Urinary bladder (tissue), 4 donors: ENCODE measurements around the gene CIDEA. TPM values are rescaled to one million over a fixed set of nuclear protein-coding genes. Genes with fewer than 3 reads are reported as not detected.

ENCODE experiments used
- DNase-seq: peaks from one replicate; pipeline ENCODE4 v3.0.0-alpha.2; 2015; ENCODE audit errors: extremely low spot score
- H3K27ac ChIP-seq: one replicate; pipeline ENCODE4 v1.5.1; 2013; ENCODE audit warnings: low read depth, mild to moderate bottlenecking, moderate library complexity
- H3K36me3 ChIP-seq: one replicate; pipeline ENCODE4 v1.6.1; 2013; ENCODE audit warnings: mild to moderate bottlenecking, moderate library complexity; ENCODE audit not compliant: insufficient read depth
- H3K4me1 ChIP-seq: one replicate; pipeline ENCODE4 v1.6.1; 2013; ENCODE audit warnings: mild to moderate bottlenecking, moderate library complexity; ENCODE audit not compliant: insufficient read depth
- H3K4me3 ChIP-seq: one replicate; pipeline ENCODE4 v1.5.1; 2013; ENCODE audit warnings: low read depth, low read length
- WGBS: extraction: QIAGEN DNeasy Blood & Tissue Kit; methylation state at CpG from one replicate; pipeline ENCODE4 v1.1.7; 2013; 5-methylcytosine and 5-hydroxymethylcytosine counted together
- polyA plus RNA-seq: library from polyadenylated mRNA; stranded (reverse); fragments of 200-250 nt; gene quantifications from one replicate; pipeline ENCODE4 v1.2.3, GENCODE V29; 2013
- total RNA-seq: library from RNA; depleted of rRNA; stranded (reverse); fragments of >200 nt; gene quantifications from one replicate; pipeline ENCODE4 v1.2.3, GENCODE V29; 2014
- donor health status: healthy with polysubstance abuse.
- donor health status: healthy.

CIDEA gene
- total and polyA plus RNA-seq, 2 donors = 0.48 to 2.2 TPM

GRCh38 chr18:12305211-12305610 is 51.0 kb downstream of the CIDEA start:
- no peak overlapping the region for H3K4me3 ChIP-seq

GRCh38 chr18:12305930-12306629 is 51.9 kb downstream of the CIDEA start:
- Histone ChIP-seq H3K36me3 (no peaks in the 10 kb centered on the region), H3K27ac (no peak overlapping the region), H3K4me1 (peaks cover 5% of the 10 kb centered on the region), H3K4me3 (no peak overlapping the region)
- no peak for DNase-seq
- 55% methylated on average over 25 of the region's 25 CpGs for WGBS

More at GRCh38 chr18:12305211-12305610, 51.0 kb downstream of the CIDEA start:
- 81% methylated on average over 12 of the region's 12 CpGs for WGBS
- no peaks in the 10 kb centered on the region for H3K36me3 ChIP-seq
- no peak overlapping the region for H3K27ac ChIP-seq
- H3K4me1 ChIP-seq = peaks cover 3% of the 10 kb centered on the region
- no peak for DNase-seq

- Histone ChIP-seq H3K4me3 (peak overlapping the region; percentile 55), H3K27ac (peak overlapping the region; percentile 85), H3K36me3 (no peaks in the 10 kb centered on the region), H3K4me1 (peaks cover 5% of the 10 kb centered on the region)
- no peak for DNase-seq
- WGBS = 12% methylated on average over 39 of the region's 39 CpGs
Measured at GRCh38 chr18:12306752-12307700, 52.9 kb downstream of the CIDEA start.

GRCh38 chr18:12307701-12308385 is 53.7 kb downstream of the CIDEA start, which contains the start of gene TUBB6:
Gene TUBB6, plus strand, starts transcription at chr18:12308241. Its CDS starts 52 bp downstream, at chr18:12308293.
- Histone ChIP-seq H3K4me1 (peaks cover 5% of the 10 kb centered on the region), H3K27ac (peak within 1 kb of the TSS; percentile 89), H3K36me3 (no peaks in the 10 kb centered on the region), H3K4me3 (peak within 1 kb of the TSS; percentile 55)
- DNase-seq = no peak
- WGBS = under 1% methylated on average over 85 of the region's 88 CpGs

- peaks cover 5% of the 10 kb centered on the region for H3K4me1 ChIP-seq
- H3K4me3 ChIP-seq = peak overlapping the region; percentile 55
- WGBS = under 1% methylated on average over 81 of the region's 81 CpGs
- H3K27ac ChIP-seq = peak overlapping the region; percentile 89
- DNase-seq = no peak
- no peaks in the 10 kb centered on the region for H3K36me3 ChIP-seq
Measured at GRCh38 chr18:12308386-12309100, 54.4 kb downstream of the CIDEA start.

- Histone ChIP-seq H3K36me3 (no peaks in the 10 kb centered on the region), H3K4me3 (no peak overlapping the region), H3K4me1 (peaks cover 5% of the 10 kb centered on the region), H3K27ac (no peak overlapping the region)
- DNase-seq = no peak
- WGBS = 42% methylated on average over 7 of the region's 7 CpGs
Measured at GRCh38 chr18:12309683-12310198, 55.6 kb downstream of the CIDEA start.

GRCh38 chr18:12310762-12311161 is 56.6 kb downstream of the CIDEA start:
- H3K4me1 ChIP-seq = peaks cover 7% of the 10 kb centered on the region
- H3K36me3 ChIP-seq = peaks cover under 1% of the 10 kb centered on the region
- H3K4me3 ChIP-seq = no peak overlapping the region
- no peak overlapping the region for H3K27ac ChIP-seq
- 93% methylated on average over 6 of the region's 6 CpGs for WGBS
- DNase-seq = no peak

- Histone ChIP-seq H3K27ac (no peak overlapping the region), H3K36me3 (peaks cover 4% of the 10 kb centered on the region), H3K4me3 (no peak overlapping the region)
Measured at GRCh38 chr18:12312976-12313375, 58.8 kb downstream of the CIDEA start.

GRCh38 chr18:12313530-12314245 is 59.5 kb downstream of the CIDEA start:
- Histone ChIP-seq H3K27ac (no peak overlapping the region), H3K36me3 (peaks cover 4% of the 10 kb centered on the region), H3K4me1 (peaks cover 6% of the 10 kb centered on the region), H3K4me3 (no peak overlapping the region)
- WGBS = 75% methylated on average over 5 of the region's 5 CpGs
- DNase-seq = no peak

More at GRCh38 chr18:12312976-12313375, 58.8 kb downstream of the CIDEA start:
- no peak for DNase-seq
- H3K4me1 ChIP-seq = peaks cover 8% of the 10 kb centered on the region

- peaks cover 4% of the 10 kb centered on the region for H3K36me3 ChIP-seq
- peaks cover 5% of the 10 kb centered on the region for H3K4me1 ChIP-seq
- no peak for DNase-seq
- no peak overlapping the region for H3K27ac ChIP-seq
- 67% methylated on average over 1 of the region's 1 CpG for WGBS
- H3K4me3 ChIP-seq = no peak overlapping the region
Measured at GRCh38 chr18:12314591-12315305, 60.6 kb downstream of the CIDEA start.

GRCh38 chr18:12315490-12315889 is 61.3 kb downstream of the CIDEA start:
- Histone ChIP-seq H3K4me3 (no peak overlapping the region), H3K36me3 (peaks cover 4% of the 10 kb centered on the region), H3K4me1 (peaks cover 5% of the 10 kb centered on the region), H3K27ac (no peak overlapping the region)
- no peak for DNase-seq
- 53% methylated on average over 10 of the region's 10 CpGs for WGBS

- Histone ChIP-seq H3K4me3 (no peak overlapping the region), H3K36me3 (peaks cover 4% of the 10 kb centered on the region), H3K4me1 (peaks cover 3% of the 10 kb centered on the region), H3K27ac (no peak overlapping the region)
- WGBS = 32% methylated on average over 5 of the region's 5 CpGs
- no peak for DNase-seq
Measured at GRCh38 chr18:12315911-12316310, 61.8 kb downstream of the CIDEA start.
